ENCODE data around the gene C18orf63. TPM values are rescaled to one million over a fixed set of nuclear protein-coding genes. Genes with fewer than 3 reads are reported as not detected.

Gene C18orf63
- total and polyA plus RNA-seq, 11 donors: not detected

DNA sequence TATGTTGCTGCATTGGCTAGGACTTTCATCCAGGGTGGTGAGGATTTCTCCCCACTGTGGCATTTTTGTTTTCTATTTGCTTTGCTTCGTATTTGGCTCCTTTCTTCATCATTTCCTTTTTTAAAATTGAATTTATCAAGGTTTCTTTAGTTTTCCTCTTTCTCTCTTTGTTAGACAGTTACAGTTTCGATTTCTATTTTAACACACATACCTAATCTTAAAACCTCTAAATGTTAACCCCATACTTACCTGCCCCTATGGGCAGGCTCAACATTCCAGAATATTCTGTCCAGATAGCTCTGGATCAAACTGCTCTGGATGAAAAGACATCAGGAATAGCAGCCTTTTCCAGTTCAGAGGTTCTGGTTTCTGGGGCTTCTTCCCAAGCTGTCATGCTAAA, 92.2 kb downstream of the C18orf63 start:
- Histone ChIP-seq H3K27ac (no peak overlapping the region), H3K27me3 (no peaks in the 10 kb centered on the region), H3K9me3 (no peaks in the 10 kb centered on the region), H3K4me3 (no peak overlapping the region), H3K36me3 (no peaks in the 10 kb centered on the region), H3K4me1 (peaks cover 0 to 12% (median 0%) of the 10 kb centered on the region in 12 donors)
- TF ChIP-seq, protein P1, sequence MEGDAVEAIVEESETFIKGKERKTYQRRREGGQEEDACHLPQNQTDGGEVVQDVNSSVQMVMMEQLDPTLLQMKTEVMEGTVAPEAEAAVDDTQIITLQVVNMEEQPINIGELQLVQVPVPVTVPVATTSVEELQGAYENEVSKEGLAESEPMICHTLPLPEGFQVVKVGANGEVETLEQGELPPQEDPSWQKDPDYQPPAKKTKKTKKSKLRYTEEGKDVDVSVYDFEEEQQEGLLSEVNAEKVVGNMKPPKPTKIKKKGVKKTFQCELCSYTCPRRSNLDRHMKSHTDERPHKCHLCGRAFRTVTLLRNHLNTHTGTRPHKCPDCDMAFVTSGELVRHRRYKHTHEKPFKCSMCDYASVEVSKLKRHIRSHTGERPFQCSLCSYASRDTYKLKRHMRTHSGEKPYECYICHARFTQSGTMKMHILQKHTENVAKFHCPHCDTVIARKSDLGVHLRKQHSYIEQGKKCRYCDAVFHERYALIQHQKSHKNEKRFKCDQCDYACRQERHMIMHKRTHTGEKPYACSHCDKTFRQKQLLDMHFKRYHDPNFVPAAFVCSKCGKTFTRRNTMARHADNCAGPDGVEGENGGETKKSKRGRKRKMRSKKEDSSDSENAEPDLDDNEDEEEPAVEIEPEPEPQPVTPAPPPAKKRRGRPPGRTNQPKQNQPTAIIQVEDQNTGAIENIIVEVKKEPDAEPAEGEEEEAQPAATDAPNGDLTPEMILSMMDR (IDR thresholded peaks at IDR 0.05): no peak
- no peak for TF ChIP-seq POLR2A (IDR thresholded peaks at IDR 0.05)
- 33 to 38% (median 35%) methylated on average over 2 of the region's 2 CpGs for WGBS, 4 donors
- intact Hi-C loops (cut with DNase I): loop anchor here in 1 of 10 donors (10.0 kb wide), 1 partner anchor 57 kb away; no protein-coding TSS in a partner anchor
- no peak for ATAC-seq
- no peak for DNase-seq

Other genes starting within 250 kb of the C18orf63 start
- under 1 TPM in 6 of 9 donors, not detected in 3; 0.15 to 0.84 (median 0.47) TPM for gene FBXO15, start 168.0 kb upstream of the C18orf63 start, total RNA-seq
- gene FBXO15, start 168.0 kb upstream of the C18orf63 start, polyA plus RNA-seq: under 1 TPM; 0.10 to 0.38 TPM
- 100 to 1,000 TPM in 5 of 9 donors, 10 to 100 TPM in 4; 65.0 to 139 (median 110) TPM for gene TIMM21, start 167.3 kb upstream of the C18orf63 start, total RNA-seq
- gene TIMM21, start 167.3 kb upstream of the C18orf63 start, polyA plus RNA-seq: 100 to 1,000 TPM in 1 of 2 donors, 10 to 100 TPM in 1; 89.7 to 114 TPM
- gene CYB5A, start 23.9 kb upstream of the C18orf63 start, total RNA-seq: 100 to 1,000 TPM in 4 of 9 donors, 10 to 100 TPM in 5; 46.5 to 146 (median 83.3) TPM
- 10 to 100 TPM; 50.7 to 56.4 TPM for gene CYB5A, start 23.9 kb upstream of the C18orf63 start, polyA plus RNA-seq
- gene DIPK1C, start 141.5 kb downstream of the C18orf63 start, total RNA-seq: 10 to 100 TPM in 3 of 9 donors, 1 to 10 TPM in 6; 1.3 to 13.6 (median 6.3) TPM
- 10 to 100 TPM in 1 of 2 donors, 1 to 10 TPM in 1; 1.9 to 14.2 TPM for gene DIPK1C, start 141.5 kb downstream of the C18orf63 start, polyA plus RNA-seq
- gene CNDP2, start 180.5 kb downstream of the C18orf63 start, total RNA-seq: 100 to 1,000 TPM in 1 of 9 donors, 10 to 100 TPM in 8; 38.3 to 162 (median 76.3) TPM
- 10 to 100 TPM; 50.1 to 90.4 TPM for gene CNDP2, start 180.5 kb downstream of the C18orf63 start, polyA plus RNA-seq
- gene CNDP1, start 218.7 kb downstream of the C18orf63 start, total RNA-seq: not detected
- gene CNDP1, start 218.7 kb downstream of the C18orf63 start, polyA plus RNA-seq: under 1 TPM in 1 of 2 donors, not detected in 1; 0.03 TPM